HepG2 (cell line): ENCODE results near the gene ZPR1. TPM values are rescaled to one million over a fixed set of nuclear protein-coding genes. Genes with fewer than 3 reads are reported as not detected.

ENCODE experiments used
- BCLAF1 ChIP-seq: fragments of 450-650 bp; IDR thresholded peaks from 2 replicates; pipeline ENCODE4 v1.6.1; 2017; ENCODE audit warnings: mild to moderate bottlenecking
- HMG20B ChIP-seq: conservative IDR thresholded peaks from 2 replicates; pipeline ENCODE4 v1.6.1; 2016; ENCODE audit warnings: missing genetic modification reagents, missing compliant biosample characterization
- KMT2B ChIP-seq: IDR thresholded peaks from 2 replicates; pipeline ENCODE4 v1.6.1; 2016; ENCODE audit warnings: missing genetic modification reagents, missing compliant biosample characterization
- POLR2A ChIP-seq, 2 experiments: IDR thresholded peaks; 2 replicates each; pipeline ENCODE4 v1.6.1; 2011; ENCODE audit warnings: low read depth in 2 of 2, low read length in 2 of 2, mild to moderate bottlenecking in 1 of 2, moderate library complexity in 1 of 2; ENCODE audit not compliant: insufficient read depth in 1 of 2
- PRPF4 ChIP-seq: fragments of 200-400 bp; formaldehyde crosslinking; IDR thresholded peaks from 2 replicates; pipeline ENCODE4 v1.6.1; 2016; ENCODE audit warnings: low read length, low read depth; ENCODE audit not compliant: poor library complexity, severe bottlenecking
- RFX5 ChIP-seq: IDR thresholded peaks from 2 replicates; pipeline ENCODE4 v1.6.1; 2011; ENCODE audit warnings: low read depth, low read length, improper control_type of control experiment
- SAP130 ChIP-seq: IDR thresholded peaks from 2 replicates; pipeline ENCODE4 v1.6.1; 2016; ENCODE audit warnings: low read depth
- U2AF1 ChIP-seq: fragments of 200-400 bp; formaldehyde crosslinking; optimal IDR thresholded peaks from 2 replicates; pipeline ENCODE3; 2017; ENCODE audit warnings: mild to moderate bottlenecking, low read depth, low read length
- ZBTB46 ChIP-seq: sonication (generic); formaldehyde crosslinking; IDR thresholded peaks from 2 replicates; pipeline ENCODE4 v1.4.0; 2020; ENCODE audit warnings: mild to moderate bottlenecking, missing genetic modification reagents, borderline replicate concordance
- ZNF556 ChIP-seq: sonication (generic); formaldehyde crosslinking; IDR thresholded peaks from 2 replicates; pipeline ENCODE4 v1.4.0; 2020; ENCODE audit warnings: mild to moderate bottlenecking, missing genetic modification reagents, borderline replicate concordance
- ZNF652 ChIP-seq: IDR thresholded peaks from 2 replicates; pipeline ENCODE4 v1.6.1; 2016; ENCODE audit warnings: low read depth, borderline replicate concordance
- ZNF704 ChIP-seq: sonication (generic); formaldehyde crosslinking; IDR thresholded peaks from 2 replicates; pipeline ENCODE4 v1.8.1; 2023; ENCODE audit warnings: mild to moderate bottlenecking, inconsistent platforms, moderate library complexity, missing genetic modification reagents, borderline replicate concordance
- ZNF749 ChIP-seq: sonication (generic); formaldehyde crosslinking; IDR thresholded peaks from 2 replicates; pipeline ENCODE4 v1.8.0; 2022; ENCODE audit warnings: mild to moderate bottlenecking, missing genetic modification reagents, moderate library complexity, borderline replicate concordance
- ZNF775 ChIP-seq: sonication (generic); formaldehyde crosslinking; IDR thresholded peaks from 2 replicates; pipeline ENCODE4 v1.4.0; 2020; ENCODE audit warnings: missing genetic modification reagents, mild to moderate bottlenecking, moderate library complexity, borderline replicate concordance
- polyA plus RNA-seq, 8 experiments: library from polyadenylated mRNA; depleted of rRNA in 3 of 8; stranded (reverse) in 7 of 8; unstranded in 1 of 8; fragments of >200 nt; fragmentation: Illumina TruSeq in 4 of 8; extraction: Trizol in 4 of 8; gene quantifications; 2 replicates each; pipeline versions ENCODE4 v1.2.1 to v1.2.3, GENCODE V29; 2011 to 2016; ENCODE audit warnings: low read depth in 4 of 8, missing spikeins in 1 of 8, mixed read lengths in 1 of 8; ENCODE audit not compliant: insufficient read depth in 1 of 8
- total RNA-seq, 5 experiments: library from RNA; depleted of rRNA; stranded (reverse); fragments of >200 nt; fragmentation: Illumina TruSeq; extraction: Trizol; gene quantifications; 2 replicates each; pipeline ENCODE4 v1.2.3, GENCODE V29; 2016; ENCODE audit warnings: low read depth in 1 of 5
- TF ChIP-seq, protein P1 (sequence below): sonication (generic); formaldehyde crosslinking; IDR thresholded peaks from 2 replicates; pipeline ENCODE4 v1.5.0; 2020; ENCODE audit warnings: missing genetic modification reagents
- TF ChIP-seq, protein P2 (sequence below): sonication (generic); formaldehyde crosslinking; IDR thresholded peaks from 2 replicates; pipeline ENCODE4 v1.5.0; 2020; ENCODE audit warnings: mild to moderate bottlenecking, missing genetic modification reagents
- TF ChIP-seq, protein P3 (sequence below): sonication (generic); formaldehyde crosslinking; IDR thresholded peaks from 2 replicates; pipeline ENCODE4 v1.4.0; 2020; ENCODE audit warnings: missing genetic modification reagents

The ZPR1 gene
- total and polyA plus RNA-seq, 2 of the 13 experiments (the other 11 are each of a cell fraction or from before 2014, with no cell fraction given) = 40.0 to 79.3 TPM

DNA sequence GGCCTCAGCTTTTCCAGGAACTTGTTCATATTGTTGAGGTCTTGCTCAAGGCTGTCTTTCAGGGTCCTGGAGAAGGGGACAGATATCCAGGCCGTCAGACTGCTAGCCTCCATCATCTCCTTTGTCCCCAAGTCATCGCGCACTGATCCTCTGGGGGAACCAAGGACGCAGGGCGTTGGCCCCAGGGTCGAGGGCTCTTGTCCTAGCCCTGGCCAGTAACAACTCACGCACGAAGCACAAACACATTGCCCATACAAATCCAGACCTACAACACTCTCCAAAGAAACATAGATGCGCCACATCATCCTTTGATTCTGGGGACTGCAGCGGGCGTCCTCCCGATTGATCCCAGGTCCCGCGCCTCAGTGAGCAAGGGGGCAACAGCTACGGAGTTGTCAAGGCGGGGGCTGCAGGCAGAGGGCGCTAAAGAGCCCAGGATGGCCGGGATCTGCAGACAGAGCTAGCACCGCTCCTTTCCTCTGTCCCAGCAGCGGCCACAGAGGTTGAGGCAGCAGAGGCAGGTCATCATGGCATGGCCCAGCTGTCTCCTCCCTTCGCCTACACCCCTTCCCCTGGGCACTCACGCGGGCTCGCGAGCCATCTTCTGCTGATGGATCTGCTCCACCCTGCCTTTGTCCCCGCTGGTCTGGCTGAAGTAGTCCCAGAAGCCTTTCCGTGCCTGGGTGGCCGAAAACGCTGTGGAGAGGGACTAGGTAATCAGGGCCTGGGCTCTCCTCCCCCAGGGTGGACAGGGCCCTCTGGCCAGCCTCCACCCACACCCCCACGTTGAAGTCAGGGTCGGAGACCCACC is 3.4 kb upstream of the ZPR1 start (continued):
- TF ChIP-seq ZNF652 (CRISPR knock-in tag) = no peak
- TF ChIP-seq ZNF704 (CRISPR knock-in tag) = no peak
- TF ChIP-seq, protein P1, sequence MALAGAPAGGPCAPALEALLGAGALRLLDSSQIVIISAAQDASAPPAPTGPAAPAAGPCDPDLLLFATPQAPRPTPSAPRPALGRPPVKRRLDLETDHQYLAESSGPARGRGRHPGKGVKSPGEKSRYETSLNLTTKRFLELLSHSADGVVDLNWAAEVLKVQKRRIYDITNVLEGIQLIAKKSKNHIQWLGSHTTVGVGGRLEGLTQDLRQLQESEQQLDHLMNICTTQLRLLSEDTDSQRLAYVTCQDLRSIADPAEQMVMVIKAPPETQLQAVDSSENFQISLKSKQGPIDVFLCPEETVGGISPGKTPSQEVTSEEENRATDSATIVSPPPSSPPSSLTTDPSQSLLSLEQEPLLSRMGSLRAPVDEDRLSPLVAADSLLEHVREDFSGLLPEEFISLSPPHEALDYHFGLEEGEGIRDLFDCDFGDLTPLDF (CRISPR knock-in tag) = 0 out of 2 replicates have a peak, but pooled peaks have one; percentile 26
- TF ChIP-seq KMT2B (CRISPR knock-in tag) = peak; percentile 65
- peak; percentile 47; the same call in 1 of the 2 replicates for TF ChIP-seq ZNF556 (CRISPR knock-in tag)
- no peak for TF ChIP-seq HMG20B
- no peak for TF ChIP-seq ZBTB46 (CRISPR knock-in tag)
- no peak for TF ChIP-seq RFX5
- TF ChIP-seq U2AF1 = no peak
- TF ChIP-seq, protein P2, sequence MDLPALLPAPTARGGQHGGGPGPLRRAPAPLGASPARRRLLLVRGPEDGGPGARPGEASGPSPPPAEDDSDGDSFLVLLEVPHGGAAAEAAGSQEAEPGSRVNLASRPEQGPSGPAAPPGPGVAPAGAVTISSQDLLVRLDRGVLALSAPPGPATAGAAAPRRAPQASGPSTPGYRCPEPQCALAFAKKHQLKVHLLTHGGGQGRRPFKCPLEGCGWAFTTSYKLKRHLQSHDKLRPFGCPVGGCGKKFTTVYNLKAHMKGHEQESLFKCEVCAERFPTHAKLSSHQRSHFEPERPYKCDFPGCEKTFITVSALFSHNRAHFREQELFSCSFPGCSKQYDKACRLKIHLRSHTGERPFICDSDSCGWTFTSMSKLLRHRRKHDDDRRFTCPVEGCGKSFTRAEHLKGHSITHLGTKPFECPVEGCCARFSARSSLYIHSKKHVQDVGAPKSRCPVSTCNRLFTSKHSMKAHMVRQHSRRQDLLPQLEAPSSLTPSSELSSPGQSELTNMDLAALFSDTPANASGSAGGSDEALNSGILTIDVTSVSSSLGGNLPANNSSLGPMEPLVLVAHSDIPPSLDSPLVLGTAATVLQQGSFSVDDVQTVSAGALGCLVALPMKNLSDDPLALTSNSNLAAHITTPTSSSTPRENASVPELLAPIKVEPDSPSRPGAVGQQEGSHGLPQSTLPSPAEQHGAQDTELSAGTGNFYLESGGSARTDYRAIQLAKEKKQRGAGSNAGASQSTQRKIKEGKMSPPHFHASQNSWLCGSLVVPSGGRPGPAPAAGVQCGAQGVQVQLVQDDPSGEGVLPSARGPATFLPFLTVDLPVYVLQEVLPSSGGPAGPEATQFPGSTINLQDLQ (CRISPR knock-in tag) = no peak
- TF ChIP-seq ZNF775 = no peak
- no peak for TF ChIP-seq PRPF4
- peak; percentile 70 for TF ChIP-seq SAP130 (CRISPR knock-in tag)
- TF ChIP-seq, protein P3, sequence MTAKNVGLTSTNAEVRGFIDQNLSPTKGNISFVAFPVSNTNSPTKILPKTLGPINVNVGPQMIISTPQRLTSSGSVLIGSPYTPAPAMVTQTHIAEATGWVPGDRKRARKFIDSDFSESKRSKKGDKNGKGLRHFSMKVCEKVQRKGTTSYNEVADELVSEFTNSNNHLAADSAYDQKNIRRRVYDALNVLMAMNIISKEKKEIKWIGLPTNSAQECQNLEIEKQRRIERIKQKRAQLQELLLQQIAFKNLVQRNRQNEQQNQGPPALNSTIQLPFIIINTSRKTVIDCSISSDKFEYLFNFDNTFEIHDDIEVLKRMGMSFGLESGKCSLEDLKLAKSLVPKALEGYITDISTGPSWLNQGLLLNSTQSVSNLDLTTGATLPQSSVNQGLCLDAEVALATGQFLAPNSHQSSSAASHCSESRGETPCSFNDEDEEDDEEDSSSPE = no peak
- no peak for TF ChIP-seq ZNF749
- no peak for TF ChIP-seq BCLAF1
- TF ChIP-seq POLR2A (IDR thresholded peaks at IDR 0.05; ENCODE audit: insufficient read depth in 1 of 2, low read depth in 2 of 2, low read length in 2 of 2) = peak; percentile 55 to 78; a peak in 3 of 4 replicates
